ENCODE measurements around the gene SCTR. TPM values are rescaled to one million over a fixed set of nuclear protein-coding genes. Genes with fewer than 3 reads are reported as not detected.
"Not testable (repeated sequence)": the region's sequence is repeated elsewhere in the genome, so short reads cannot be mapped to it uniquely, and the experiment has no call there.

SCTR gene
- polyA plus RNA-seq, 3 donors from 2014 or later, result not detected

- no peaks in the 10 kb centered on the region for H3K4me1 Mint-ChIP-seq
- H3K9me3 Mint-ChIP-seq, result peaks cover 0 to 3% (median 0%) of the 10 kb centered on the region in 6 donors
- no peak overlapping the region for H3K4me3 Mint-ChIP-seq
- no peaks in the 10 kb centered on the region for H3K36me3 Mint-ChIP-seq
- peaks cover 3 to 11% (median 5%) of the 10 kb centered on the region in 3 donors for H3K27me3 Mint-ChIP-seq (ENCODE audit: low read depth in 3 of 3)
- no peak for DNase-seq
- no peak overlapping the region for H3K27ac Mint-ChIP-seq
Observed at GRCh38 chr2:119417908-119418307, 106.4 kb downstream of the SCTR start.

DNA sequence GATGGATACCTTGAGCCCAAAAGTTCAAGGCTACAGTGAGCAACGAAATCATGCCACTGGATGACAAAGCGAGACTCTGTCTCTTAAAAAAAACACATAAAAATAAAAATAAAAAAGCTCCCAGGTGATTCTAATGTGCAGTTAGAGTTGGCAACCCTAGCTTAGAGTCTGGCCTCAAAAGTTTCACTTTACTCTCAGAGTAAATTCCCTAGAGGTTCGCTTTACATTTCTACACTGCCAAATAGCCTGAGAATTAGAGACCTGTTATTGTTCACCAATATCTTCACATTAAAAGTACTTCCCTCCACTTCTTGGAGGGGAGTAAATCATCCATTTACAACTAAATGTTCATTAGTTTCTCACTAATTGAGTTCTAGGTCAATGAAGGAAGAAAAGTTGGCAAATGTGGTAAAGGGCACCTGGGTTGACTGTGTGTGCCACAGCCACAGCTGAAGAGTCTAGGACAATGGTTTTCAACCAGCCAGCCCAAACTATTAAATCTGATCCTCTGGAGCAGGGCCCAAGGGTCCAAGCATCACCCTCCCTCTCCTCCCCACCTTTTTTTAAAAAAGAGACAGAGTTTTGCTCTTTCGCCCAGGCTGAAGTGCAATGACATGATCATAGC, 107.9 kb downstream of the SCTR start:
- Mint-ChIP-seq H3K4me3 (no peak overlapping the region), H3K36me3 (no peaks in the 10 kb centered on the region), H3K27me3 (ENCODE audit: low read depth in 3 of 3) (peaks cover 3 to 8% (median 5%) of the 10 kb centered on the region in 3 donors)

DNA sequence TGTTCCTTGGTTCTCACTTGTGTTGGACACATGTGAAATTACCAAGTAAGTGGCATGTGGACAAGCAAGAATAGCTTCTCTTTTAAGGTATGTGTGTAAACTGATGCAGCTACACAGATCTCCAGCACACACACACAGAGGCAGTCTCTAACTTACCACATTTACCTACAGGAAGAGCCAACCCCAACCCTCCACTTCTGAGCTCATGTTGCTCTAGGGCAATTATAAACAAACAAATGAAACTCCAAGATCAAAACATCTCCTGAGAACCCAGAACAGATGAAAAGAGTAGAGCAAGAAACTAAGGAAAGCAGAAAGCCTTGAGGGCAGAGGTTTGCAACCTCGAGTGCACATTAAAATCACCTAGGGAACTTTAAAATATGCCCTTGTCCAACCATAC, 108.7 kb downstream of the SCTR start:
- no peak overlapping the region for H3K27ac Mint-ChIP-seq
- H3K4me1 Mint-ChIP-seq, result no peaks in the 10 kb centered on the region
- H3K9me3 Mint-ChIP-seq, result peaks cover 0 to 3% (median 0%) of the 10 kb centered on the region in 6 donors
- no peak for DNase-seq
- H3K36me3 Mint-ChIP-seq, result no peaks in the 10 kb centered on the region
- peaks cover 3 to 6% (median 3%) of the 10 kb centered on the region in 3 donors for H3K27me3 Mint-ChIP-seq (ENCODE audit: low read depth in 3 of 3)
- no peak overlapping the region for H3K4me3 Mint-ChIP-seq

More for the DNA sequence above, 107.9 kb downstream of the SCTR start:
- Mint-ChIP-seq H3K27ac (no peak overlapping the region), H3K4me1 (no peaks in the 10 kb centered on the region), H3K9me3 (peaks cover 0 to 3% (median 0%) of the 10 kb centered on the region in 6 donors)
- no peak for DNase-seq

GRCh38 chr2:119414894-119415293, 109.4 kb downstream of the SCTR start:
- H3K36me3 Mint-ChIP-seq, result no peaks in the 10 kb centered on the region
- no peaks in the 10 kb centered on the region for H3K4me1 Mint-ChIP-seq
- DNase-seq, result no peak
- peaks cover 0 to 3% (median 0%) of the 10 kb centered on the region in 6 donors for H3K9me3 Mint-ChIP-seq
- H3K4me3 Mint-ChIP-seq, result no peak overlapping the region
- H3K27me3 Mint-ChIP-seq (ENCODE audit: low read depth in 3 of 3), result peaks cover 0 to 6% (median 2%) of the 10 kb centered on the region in 3 donors
- no peak overlapping the region for H3K27ac Mint-ChIP-seq

DNA sequence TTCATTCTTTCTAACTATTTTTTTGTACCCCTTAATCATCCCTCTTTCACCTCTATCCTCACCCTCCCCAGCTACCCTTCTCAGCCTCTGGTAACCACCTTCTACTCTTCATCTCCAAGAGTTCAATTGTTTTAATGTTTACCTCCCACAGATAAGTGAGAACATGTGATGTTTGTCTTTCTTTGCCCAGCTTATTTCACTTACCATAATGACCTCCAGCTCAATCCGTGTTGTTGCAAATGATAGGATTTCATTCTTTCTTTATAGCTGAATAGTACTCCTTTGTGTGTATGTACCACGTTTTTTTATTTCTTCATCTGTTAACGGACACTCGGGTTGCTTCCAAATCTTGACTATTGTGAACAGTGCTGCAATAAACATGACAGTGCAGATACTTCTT, 114.8 kb downstream of the SCTR start:
- Mint-ChIP-seq H3K36me3 (no peaks in the 10 kb centered on the region), H3K4me1 (no peaks in the 10 kb centered on the region), H3K27me3 (ENCODE audit: low read depth in 3 of 3) (peaks cover 0 to 9% (median 3%) of the 10 kb centered on the region in 3 donors), H3K27ac (no peak overlapping the region), H3K9me3 (peaks cover 0 to 1% (median 0%) of the 10 kb centered on the region in 6 donors), H3K4me3 (no peak overlapping the region)
- no peak for DNase-seq

DNA sequence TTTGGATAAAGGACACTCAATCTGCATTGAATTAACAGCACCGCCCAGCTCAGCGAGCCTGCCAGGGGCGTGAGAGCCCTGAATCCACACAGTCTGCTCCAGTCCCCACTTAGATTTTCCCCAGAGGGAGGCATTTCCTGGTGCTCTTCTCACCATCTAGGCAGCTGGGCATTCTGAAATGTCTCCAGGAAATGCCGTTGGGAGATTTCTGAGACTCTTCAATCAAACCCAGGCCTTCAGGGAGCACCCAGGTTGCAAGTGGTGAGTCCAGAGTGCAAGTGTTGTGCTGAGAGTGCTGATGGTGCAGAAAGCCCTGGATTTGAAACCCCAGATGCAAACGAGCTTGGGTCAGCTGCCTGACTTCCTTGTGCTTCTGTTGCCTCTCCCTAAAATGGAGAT, 116.1 kb downstream of the SCTR start:
- H3K4me3 Mint-ChIP-seq, result no peak overlapping the region
- H3K27ac Mint-ChIP-seq, result no peak overlapping the region
- H3K4me1 Mint-ChIP-seq, result no peaks in the 10 kb centered on the region
- H3K36me3 Mint-ChIP-seq, result no peaks in the 10 kb centered on the region
- peaks cover 0 to 9% (median 3%) of the 10 kb centered on the region in 3 donors for H3K27me3 Mint-ChIP-seq (ENCODE audit: low read depth in 3 of 3)
- DNase-seq, result no peak
- H3K9me3 Mint-ChIP-seq, result peaks cover 0 to 1% (median 0%) of the 10 kb centered on the region in 6 donors

DNA sequence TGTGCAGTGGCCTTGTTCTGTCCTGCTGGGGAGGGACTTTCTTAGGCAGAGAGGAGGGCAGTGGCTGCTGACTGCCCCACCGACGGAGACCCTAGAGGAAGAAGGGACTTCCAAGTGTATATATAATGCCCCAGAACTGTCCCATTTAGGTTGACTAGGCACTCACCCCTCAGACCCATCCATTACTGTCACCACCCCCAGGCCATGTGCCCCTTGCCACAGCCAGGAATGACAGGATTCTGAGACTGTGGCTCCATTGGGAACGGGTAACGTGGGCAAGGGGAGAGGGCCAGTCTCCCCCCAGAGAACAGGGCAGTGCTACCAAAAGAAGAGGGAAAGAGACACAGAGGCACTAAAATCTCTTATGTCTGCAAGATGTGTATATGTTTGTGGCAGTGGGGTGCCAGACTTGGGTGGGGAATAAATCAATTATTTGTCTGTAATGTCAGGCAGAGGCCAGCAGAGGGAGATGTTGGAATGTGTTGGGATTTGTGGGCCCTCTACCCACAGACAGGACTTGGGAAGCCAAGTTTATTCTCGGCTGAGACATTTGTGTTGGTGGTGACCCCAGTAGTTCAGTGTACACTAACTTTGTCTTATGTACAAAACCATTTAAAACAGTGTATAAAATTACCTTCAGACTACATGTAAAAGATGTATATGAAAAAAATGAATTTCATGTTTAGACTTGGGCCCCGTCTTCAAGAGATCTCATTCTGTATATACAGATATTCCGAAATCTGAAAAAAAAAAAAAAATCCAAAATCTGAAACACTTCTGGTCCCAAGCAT, 116.7 kb downstream of the SCTR start:
- no peaks in the 10 kb centered on the region for H3K4me1 Mint-ChIP-seq
- peaks cover 0 to 9% (median 3%) of the 10 kb centered on the region in 3 donors for H3K27me3 Mint-ChIP-seq (ENCODE audit: low read depth in 3 of 3)
- H3K4me3 Mint-ChIP-seq, result no peak overlapping the region
- H3K36me3 Mint-ChIP-seq, result no peaks in the 10 kb centered on the region
- H3K9me3 Mint-ChIP-seq, result peaks cover 0 to 1% (median 0%) of the 10 kb centered on the region in 6 donors
- H3K27ac Mint-ChIP-seq, result no peak overlapping the region
- DNase-seq, result peak in 1 of 3 donors; percentile 3

DNA sequence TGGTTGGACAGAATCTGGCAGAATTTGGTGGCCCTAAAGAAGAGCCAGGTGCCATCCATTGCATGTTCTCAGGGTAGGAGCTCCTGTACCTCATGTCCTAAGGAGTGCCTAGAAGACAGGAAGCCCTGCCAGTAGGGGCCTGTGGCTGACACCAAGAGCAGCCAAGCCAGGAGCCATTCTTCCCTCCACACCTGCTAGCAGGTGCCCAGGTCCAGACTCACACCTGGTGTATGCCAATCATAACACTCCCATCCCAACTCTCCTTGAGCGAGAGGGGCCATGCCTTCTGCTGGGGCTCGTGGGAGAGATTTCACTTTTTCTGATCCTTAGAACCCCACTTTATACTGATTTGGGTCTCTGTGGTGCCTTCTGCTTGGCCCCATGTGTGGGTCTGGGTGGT, 119.1 kb downstream of the SCTR start:
- peaks cover 0 to 9% (median 3%) of the 10 kb centered on the region in 3 donors for H3K27me3 Mint-ChIP-seq (ENCODE audit: low read depth in 3 of 3)
- no peak for DNase-seq
- no peak overlapping the region for H3K27ac Mint-ChIP-seq
- H3K4me3 Mint-ChIP-seq, result no peak overlapping the region
- H3K9me3 Mint-ChIP-seq, result peaks cover 0 to 1% (median 0%) of the 10 kb centered on the region in 6 donors
- H3K36me3 Mint-ChIP-seq, result no peaks in the 10 kb centered on the region
- H3K4me1 Mint-ChIP-seq, result no peaks in the 10 kb centered on the region

GRCh38 chr2:119403618-119404017, 120.7 kb downstream of the SCTR start:
- not testable (repeated sequence) for H3K9me3 Mint-ChIP-seq; H3K36me3 Mint-ChIP-seq; H3K27me3 Mint-ChIP-seq (ENCODE audit: low read depth in 3 of 3); H3K4me3 Mint-ChIP-seq; H3K4me1 Mint-ChIP-seq; DNase-seq
- peak overlapping the region in 1 of 6 donors; percentile 58 for H3K27ac Mint-ChIP-seq

DNA sequence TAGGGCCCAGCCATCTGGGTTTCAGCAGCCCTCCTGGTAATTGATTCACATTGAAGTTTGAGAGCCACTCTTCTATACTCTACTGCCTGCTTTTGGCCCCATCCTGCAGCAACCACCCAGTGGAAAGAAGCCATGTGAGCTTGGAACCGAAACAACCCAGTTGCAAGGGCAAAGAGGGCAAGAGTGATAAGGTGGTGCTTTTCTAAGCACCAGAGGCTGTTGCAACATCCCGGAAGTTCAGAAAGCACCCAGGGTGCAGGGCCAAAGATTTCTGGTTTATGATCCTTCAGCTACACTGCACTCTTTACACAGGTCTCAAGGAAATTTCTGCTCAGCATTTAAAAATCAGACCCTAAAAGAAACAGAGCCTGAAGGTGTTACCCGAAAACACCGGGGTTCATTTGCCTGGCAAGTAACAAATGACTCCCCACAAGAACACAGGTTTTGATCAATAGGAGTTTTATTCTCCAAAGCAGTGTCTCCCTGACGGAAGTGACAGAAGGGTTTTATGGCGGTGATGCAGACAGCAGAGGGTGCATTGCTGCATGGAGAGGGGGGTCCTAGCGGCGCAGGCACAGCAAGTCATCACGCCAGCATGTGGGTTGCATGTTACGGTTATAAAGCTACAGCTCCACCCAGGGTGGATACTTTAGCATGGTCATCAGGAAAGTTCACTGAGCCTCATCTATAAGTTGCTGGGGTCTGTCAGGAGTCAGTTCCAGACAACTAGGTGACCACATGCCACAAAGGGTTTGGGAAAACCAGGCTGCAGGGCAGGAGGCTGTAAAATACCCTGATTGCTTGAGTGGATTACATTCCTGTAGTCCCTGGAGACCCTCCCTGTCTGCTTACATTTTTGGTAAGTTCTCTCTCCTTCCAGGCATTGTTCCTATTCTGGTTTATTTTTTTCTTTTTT, 121.4 kb downstream of the SCTR start:
- Mint-ChIP-seq H3K36me3 (no peaks in the 10 kb centered on the region), H3K27me3 (ENCODE audit: low read depth in 3 of 3) (peaks cover 0 to 9% (median 5%) of the 10 kb centered on the region in 3 donors)

DNA sequence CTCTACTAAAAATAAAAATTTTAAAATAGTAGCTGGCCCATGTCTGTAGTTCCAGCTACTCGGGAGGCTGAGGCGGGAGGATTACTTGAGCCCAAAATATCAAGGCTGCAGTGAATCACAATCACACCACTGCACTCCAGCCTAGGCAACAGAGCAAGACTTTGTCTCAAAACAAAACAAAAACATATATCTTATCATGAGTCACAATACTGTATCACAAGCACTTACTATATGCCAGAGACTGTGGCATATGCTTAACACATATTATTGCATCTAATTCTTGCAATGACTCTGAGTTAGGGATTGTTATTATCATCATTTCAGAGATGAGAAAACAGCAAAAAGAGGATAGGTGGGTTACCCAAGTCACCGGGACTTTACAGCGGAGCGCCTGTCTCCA, 122.2 kb downstream of the SCTR start:
- DNase-seq, result no peak
- no peaks in the 10 kb centered on the region for H3K4me1 Mint-ChIP-seq
- H3K9me3 Mint-ChIP-seq, result peaks cover 0 to 1% (median 0%) of the 10 kb centered on the region in 6 donors
- H3K27ac Mint-ChIP-seq, result no peak overlapping the region
- H3K4me3 Mint-ChIP-seq, result no peak overlapping the region
- H3K27me3 Mint-ChIP-seq (ENCODE audit: low read depth in 3 of 3), result peaks cover 0 to 6% (median 5%) of the 10 kb centered on the region in 3 donors
- no peaks in the 10 kb centered on the region for H3K36me3 Mint-ChIP-seq

More for the DNA sequence above, 121.4 kb downstream of the SCTR start:
- Mint-ChIP-seq H3K4me3 (no peak overlapping the region), H3K4me1 (no peaks in the 10 kb centered on the region), H3K9me3 (peaks cover 0 to 1% (median 0%) of the 10 kb centered on the region in 6 donors), H3K27ac (peak overlapping the region in 1 of 6 donors; percentile 58)
- DNase-seq, result no peak

GRCh38 chr2:119397196-119397595, 127.1 kb downstream of the SCTR start:
- H3K27ac Mint-ChIP-seq, result no peak overlapping the region
- no peaks in the 10 kb centered on the region for H3K4me1 Mint-ChIP-seq
- H3K4me3 Mint-ChIP-seq, result no peak overlapping the region
- H3K9me3 Mint-ChIP-seq, result no peaks in the 10 kb centered on the region
- no peak for DNase-seq
- H3K36me3 Mint-ChIP-seq, result no peaks in the 10 kb centered on the region
- H3K27me3 Mint-ChIP-seq (ENCODE audit: low read depth in 3 of 3), result peaks cover 0 to 3% (median 1%) of the 10 kb centered on the region in 3 donors

- no peak for DNase-seq
- no peaks in the 10 kb centered on the region for H3K9me3 Mint-ChIP-seq
- H3K36me3 Mint-ChIP-seq, result no peaks in the 10 kb centered on the region
- no peaks in the 10 kb centered on the region for H3K4me1 Mint-ChIP-seq
- H3K4me3 Mint-ChIP-seq, result no peak overlapping the region
- H3K27ac Mint-ChIP-seq, result no peak overlapping the region
- peaks cover 0 to 4% (median 1%) of the 10 kb centered on the region in 3 donors for H3K27me3 Mint-ChIP-seq (ENCODE audit: low read depth in 3 of 3)
Observed at GRCh38 chr2:119393971-119394748, 130.1 kb downstream of the SCTR start.
